ENCODE data around the gene MANBA.

DNA sequence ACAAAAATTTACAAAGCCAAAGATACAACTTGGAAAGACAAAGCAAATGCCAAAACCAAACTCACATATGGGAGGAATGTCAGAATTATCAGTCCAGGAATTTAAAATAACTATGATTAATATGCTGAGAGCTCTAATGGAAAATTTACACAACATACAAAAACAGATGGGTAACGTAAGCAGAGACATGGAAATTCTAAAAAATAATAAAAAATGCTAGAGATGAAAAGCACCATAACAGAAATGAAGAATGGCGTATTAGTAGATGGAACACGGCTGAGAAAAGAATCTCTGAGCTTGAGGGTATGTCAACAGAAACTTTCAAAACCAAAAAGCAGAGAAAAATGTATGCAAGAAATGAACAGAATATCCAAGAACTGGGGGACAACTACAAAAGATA is 4.1 kb upstream of the MANBA start:
- no peak for TF ChIP-seq EZH2 (IDR thresholded peaks at IDR 0.05; ENCODE audit: borderline replicate concordance, low read length)
- TF ChIP-seq, protein P1, sequence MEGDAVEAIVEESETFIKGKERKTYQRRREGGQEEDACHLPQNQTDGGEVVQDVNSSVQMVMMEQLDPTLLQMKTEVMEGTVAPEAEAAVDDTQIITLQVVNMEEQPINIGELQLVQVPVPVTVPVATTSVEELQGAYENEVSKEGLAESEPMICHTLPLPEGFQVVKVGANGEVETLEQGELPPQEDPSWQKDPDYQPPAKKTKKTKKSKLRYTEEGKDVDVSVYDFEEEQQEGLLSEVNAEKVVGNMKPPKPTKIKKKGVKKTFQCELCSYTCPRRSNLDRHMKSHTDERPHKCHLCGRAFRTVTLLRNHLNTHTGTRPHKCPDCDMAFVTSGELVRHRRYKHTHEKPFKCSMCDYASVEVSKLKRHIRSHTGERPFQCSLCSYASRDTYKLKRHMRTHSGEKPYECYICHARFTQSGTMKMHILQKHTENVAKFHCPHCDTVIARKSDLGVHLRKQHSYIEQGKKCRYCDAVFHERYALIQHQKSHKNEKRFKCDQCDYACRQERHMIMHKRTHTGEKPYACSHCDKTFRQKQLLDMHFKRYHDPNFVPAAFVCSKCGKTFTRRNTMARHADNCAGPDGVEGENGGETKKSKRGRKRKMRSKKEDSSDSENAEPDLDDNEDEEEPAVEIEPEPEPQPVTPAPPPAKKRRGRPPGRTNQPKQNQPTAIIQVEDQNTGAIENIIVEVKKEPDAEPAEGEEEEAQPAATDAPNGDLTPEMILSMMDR (conservative IDR thresholded peaks at IDR 0.05 in 1 of 2, IDR thresholded peaks at IDR 0.05 in 1 of 2; ENCODE audit: extremely low read depth in 1 of 2, insufficient read depth in 1 of 2, low read depth in 1 of 2, low read length in 2 of 2), result no peak

Data from mammary epithelial cell (primary cell).